ENCODE results near the gene ACOXL.
"Not testable (repeated sequence)": the region's sequence is repeated elsewhere in the genome, so short reads cannot be mapped to it uniquely, and the experiment has no call there.

ACOXL gene

GRCh38 chr2:110832740-110833139, 100.4 kb downstream of the ACOXL start:
- no peak for DNase-seq

GRCh38 chr2:110834134-110834827, 101.9 kb downstream of the ACOXL start:
- no peak for DNase-seq

GRCh38 chr2:110836671-110837070, 104.3 kb downstream of the ACOXL start:
- DNase-seq, result no peak

- no peak for DNase-seq
Observed at GRCh38 chr2:110837446-110838409, 105.4 kb downstream of the ACOXL start.

- no peak for DNase-seq
Observed at GRCh38 chr2:110838657-110839384, 106.4 kb downstream of the ACOXL start.

- no peak for DNase-seq
Observed at GRCh38 chr2:110840508-110840907, 108.1 kb downstream of the ACOXL start.

GRCh38 chr2:110842048-110842447, 109.7 kb downstream of the ACOXL start:
- no peak for DNase-seq

- no peak for DNase-seq
Observed at GRCh38 chr2:110843496-110843895, 111.1 kb downstream of the ACOXL start.

- no peak for DNase-seq
Observed at GRCh38 chr2:110843959-110844510, 111.7 kb downstream of the ACOXL start.

- no peak for DNase-seq
Observed at GRCh38 chr2:110847651-110848050, 115.3 kb downstream of the ACOXL start.

- DNase-seq, result no peak
Observed at GRCh38 chr2:110848071-110848470, 115.7 kb downstream of the ACOXL start.

- no peak for DNase-seq
Observed at GRCh38 chr2:110848519-110849030, 116.2 kb downstream of the ACOXL start.

GRCh38 chr2:110851531-110851930, 119.2 kb downstream of the ACOXL start:
- no peak for DNase-seq

- DNase-seq, result no peak
Observed at GRCh38 chr2:110852051-110852450, 119.7 kb downstream of the ACOXL start.

GRCh38 chr2:110852541-110853263, 120.3 kb downstream of the ACOXL start:
- DNase-seq, result no peak

GRCh38 chr2:110853516-110853915, 121.1 kb downstream of the ACOXL start:
- DNase-seq, result peak; percentile 66 to 70

- DNase-seq, result no peak
Observed at GRCh38 chr2:110853948-110854347, 121.6 kb downstream of the ACOXL start.

- peak in 1 of 2 donors; percentile 22 for DNase-seq
Observed at GRCh38 chr2:110854355-110855081, 122.1 kb downstream of the ACOXL start.

GRCh38 chr2:110855841-110856240, 123.5 kb downstream of the ACOXL start:
- DNase-seq, result not testable (repeated sequence)

- DNase-seq, result peak; percentile 59 to 63
Observed at GRCh38 chr2:110858135-110858725, 125.9 kb downstream of the ACOXL start.
